SH-SY5Y (cell line): ENCODE results near the gene GAB1.

ENCODE experiments used
- GATA2 ChIP-seq: IDR thresholded peaks from 2 replicates; pipeline ENCODE4 v1.6.1; 2011; ENCODE audit warnings: mild to moderate bottlenecking, low read depth, low read length
- GATA3 ChIP-seq: IDR thresholded peaks from 2 replicates; pipeline ENCODE4 v1.6.1; 2011; ENCODE audit warnings: low read depth, mild to moderate bottlenecking, low read length, moderate library complexity

DNA sequence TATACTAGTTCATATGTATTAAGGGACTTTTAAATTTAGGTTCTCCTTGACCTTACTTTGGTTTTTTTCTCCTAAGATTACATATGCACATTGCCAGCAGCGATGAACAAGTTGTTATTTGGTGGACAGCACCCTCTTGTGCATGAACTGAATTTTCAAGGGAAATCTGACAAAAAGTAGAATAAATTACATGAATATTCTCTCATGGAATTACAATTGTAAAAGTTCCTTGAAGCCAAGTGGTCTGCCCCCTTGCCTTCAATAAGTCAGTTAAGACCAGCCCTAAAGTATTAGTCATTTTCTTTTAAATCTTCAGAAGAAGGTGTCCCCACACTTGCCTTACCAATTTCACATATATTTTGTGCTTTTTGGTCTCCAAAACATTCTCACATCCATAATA is 146.2 kb downstream of the GAB1 start:
- TF ChIP-seq GATA3 (no peak), GATA2 (no peak)
